GM12873 (cell line): ENCODE data around the gene CCL18.

ENCODE experiments used
- TF ChIP-seq, protein P1 (sequence below): IDR thresholded peaks from 2 replicates; pipeline ENCODE4 v1.5.1; 2012; ENCODE audit warnings: low read depth, mild to moderate bottlenecking, moderate library complexity, low read length, control low read depth; ENCODE audit not compliant: insufficient read depth; ENCODE audit errors: missing control alignments

Gene CCL18

GRCh38 chr17:36072431-36073121 is 8.5 kb downstream of the CCL18 start:
- TF ChIP-seq, protein P1, sequence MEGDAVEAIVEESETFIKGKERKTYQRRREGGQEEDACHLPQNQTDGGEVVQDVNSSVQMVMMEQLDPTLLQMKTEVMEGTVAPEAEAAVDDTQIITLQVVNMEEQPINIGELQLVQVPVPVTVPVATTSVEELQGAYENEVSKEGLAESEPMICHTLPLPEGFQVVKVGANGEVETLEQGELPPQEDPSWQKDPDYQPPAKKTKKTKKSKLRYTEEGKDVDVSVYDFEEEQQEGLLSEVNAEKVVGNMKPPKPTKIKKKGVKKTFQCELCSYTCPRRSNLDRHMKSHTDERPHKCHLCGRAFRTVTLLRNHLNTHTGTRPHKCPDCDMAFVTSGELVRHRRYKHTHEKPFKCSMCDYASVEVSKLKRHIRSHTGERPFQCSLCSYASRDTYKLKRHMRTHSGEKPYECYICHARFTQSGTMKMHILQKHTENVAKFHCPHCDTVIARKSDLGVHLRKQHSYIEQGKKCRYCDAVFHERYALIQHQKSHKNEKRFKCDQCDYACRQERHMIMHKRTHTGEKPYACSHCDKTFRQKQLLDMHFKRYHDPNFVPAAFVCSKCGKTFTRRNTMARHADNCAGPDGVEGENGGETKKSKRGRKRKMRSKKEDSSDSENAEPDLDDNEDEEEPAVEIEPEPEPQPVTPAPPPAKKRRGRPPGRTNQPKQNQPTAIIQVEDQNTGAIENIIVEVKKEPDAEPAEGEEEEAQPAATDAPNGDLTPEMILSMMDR, result peak; percentile 83

- TF ChIP-seq, protein P1, result no peak
Observed at GRCh38 chr17:36074365-36074764, 10.3 kb downstream of the CCL18 start.

DNA sequence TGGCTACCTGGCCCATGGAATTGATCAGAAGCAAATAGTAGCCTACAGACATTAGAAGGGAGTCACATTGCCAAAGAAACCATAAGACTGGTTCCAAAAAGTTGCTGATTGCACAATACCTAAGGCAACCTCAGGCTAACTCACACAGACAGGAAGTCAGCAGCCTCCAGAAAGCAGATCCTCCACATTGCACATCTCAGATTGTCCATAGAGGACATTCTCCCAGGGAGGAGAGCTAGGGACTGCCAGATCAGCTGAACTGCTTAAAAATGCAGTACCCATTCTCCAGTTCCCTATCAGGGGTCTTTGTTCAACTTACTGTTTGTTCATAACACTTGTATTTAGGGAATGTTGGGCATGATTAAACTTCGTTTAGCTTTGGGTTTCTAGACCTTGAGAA is 21.7 kb downstream of the CCL18 start:
- TF ChIP-seq, protein P1, result no peak

- TF ChIP-seq, protein P1, result no peak
Observed at GRCh38 chr17:36086791-36087190, 22.7 kb downstream of the CCL18 start.

DNA sequence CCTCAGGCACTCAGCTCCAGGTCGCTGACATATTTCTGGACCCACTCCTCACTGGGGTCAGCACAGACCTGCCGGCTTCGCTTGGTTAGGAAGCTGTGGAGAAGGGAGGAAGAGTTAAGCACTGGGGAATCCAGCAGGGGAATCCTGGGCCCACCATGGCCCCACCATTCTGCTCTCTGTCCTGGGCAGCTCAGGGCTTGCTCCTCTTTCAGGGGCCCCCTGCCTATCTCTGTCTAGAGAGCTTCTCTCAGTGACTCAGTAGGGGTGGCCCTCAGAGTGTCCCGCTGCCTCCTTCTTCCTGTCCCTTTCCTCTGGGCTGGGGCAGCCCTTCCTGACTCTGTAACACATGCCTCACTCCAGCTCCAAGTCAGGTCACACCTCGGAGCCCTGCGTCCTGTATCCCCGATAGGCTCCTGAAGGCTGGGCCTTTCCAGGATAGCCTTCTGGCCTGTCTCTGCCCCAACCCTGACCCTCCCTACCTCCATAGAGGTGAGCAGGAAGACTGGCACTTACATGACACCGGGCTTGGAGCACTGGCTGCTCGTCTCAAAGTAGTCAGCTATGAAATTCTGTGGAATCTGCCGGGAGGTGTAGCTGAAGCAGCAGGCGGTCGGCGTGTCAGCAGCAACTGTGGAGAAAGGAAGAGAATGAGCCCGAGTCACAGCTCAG is 24.7 kb downstream of the CCL18 start:
- TF ChIP-seq, protein P1, result no peak

DNA sequence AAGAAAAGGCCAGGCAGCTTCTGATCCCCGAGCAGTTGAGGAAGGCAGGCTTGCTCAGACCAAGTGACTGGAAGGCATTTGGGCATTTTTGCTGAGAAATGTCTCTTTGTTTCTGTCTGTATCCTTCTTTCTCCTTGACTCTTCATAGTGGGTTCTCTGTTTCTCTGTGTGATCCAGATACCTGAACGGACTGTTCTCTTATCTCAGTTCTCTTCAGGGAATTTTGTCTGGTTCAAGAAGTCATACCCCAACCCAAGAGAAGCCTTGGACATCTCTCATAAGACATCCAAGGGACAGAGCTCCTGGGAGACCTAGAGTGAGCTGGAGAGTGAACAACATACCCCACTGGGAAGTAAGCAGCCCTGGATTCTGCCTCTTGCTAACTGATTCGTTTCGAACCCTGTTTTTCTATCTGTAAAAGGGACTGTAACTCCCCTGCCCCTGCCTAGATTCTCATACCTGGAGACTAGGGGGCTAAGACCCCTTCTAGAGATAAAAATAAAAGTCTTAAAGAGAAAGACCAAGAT is 25.3 kb downstream of the CCL18 start:
- TF ChIP-seq, protein P1, result no peak

DNA sequence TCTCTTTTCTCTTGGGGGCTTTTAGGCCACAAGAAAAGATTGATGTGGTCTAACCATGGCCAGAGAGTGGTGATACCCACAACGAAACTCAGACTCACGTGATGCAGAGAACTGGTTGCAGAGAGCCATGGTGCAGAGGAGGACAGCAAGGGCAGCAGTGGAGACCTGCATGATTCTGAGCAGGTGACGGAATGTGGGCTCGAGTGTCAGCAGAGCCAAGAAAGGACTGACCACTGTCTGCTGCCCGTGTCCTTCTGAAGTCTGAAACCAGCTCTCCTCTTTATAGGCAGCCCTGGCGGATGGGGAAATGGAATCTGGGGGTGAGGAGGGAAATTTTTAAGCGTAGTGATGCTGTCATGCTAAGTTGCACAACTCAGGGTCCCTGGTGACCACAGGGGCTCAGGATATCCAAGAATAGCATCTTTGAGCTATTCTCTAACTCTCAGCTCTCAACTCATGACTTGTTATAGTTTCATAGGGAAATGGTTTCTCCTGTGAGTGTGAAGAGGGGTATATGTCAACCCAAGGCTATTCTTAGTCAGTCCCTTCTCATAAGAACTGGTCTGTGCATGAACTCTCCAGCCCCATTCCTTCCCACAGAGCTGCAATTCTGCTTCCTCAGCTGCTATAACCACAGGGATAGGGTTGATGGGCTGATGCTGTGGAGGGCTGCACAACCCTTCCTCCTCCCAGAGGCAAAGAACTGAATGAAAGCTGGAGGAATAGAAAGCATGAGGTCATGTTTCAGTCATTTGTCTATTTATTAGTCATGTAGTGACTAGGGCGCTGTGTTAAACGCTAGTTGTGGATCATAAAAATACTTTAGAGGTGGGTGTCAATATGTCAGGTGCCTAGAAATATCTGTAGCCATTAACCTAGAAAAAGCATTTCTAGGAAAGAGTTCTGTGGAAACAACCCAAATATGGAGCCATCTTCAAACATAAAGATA is 26.1 kb downstream of the CCL18 start, which contains the start of gene CCL3:
CCL3 (minus strand) TSS at position 256 of the 949 bp plus-strand sequence; CDS start at position 171, 85 bp downstream.
- TF ChIP-seq, protein P1, result no peak
